Body of pancreas (tissue), 4 donors: Measurements from ENCODE around the gene ADPRS.

Experiments
- CTCF ChIP-seq, 7 experiments: fragments of 450-650 bp in 4 of 7; fragments of 200-600 bp in 3 of 7; sonication (generic) in 3 of 7; IDR thresholded peaks; one replicate each; pipeline ENCODE4 v1.5.1; 2016 to 2019; ENCODE audit warnings: antibody characterized with exemption in 7 of 7
- POLR2A ChIP-seq, 3 donors: fragments of 450-650 bp; IDR thresholded peaks; one replicate each; pipeline ENCODE4 v1.6.1; 2016; ENCODE audit warnings: antibody characterized with exemption in 3 of 3, mild to moderate bottlenecking in 2 of 3

DNA sequence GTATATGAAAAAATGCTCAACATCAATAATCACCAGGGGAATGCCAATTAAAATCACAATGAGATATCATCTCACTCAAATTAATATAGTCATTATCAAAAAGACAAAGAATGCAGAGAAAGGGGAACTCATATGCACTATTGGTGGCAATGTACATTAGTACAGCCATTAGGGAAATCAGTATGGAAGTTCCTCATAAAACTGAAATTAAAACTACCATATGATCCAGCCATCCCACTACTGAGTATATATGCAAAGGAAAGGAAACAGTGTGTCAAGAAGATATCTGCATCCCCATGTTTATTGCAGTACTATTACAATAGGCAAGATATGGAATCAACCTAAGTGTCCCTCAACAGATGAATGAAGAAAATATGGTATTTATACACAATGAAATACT, 36.9 kb upstream of the ADPRS start:
- no peak for TF ChIP-seq POLR2A (IDR thresholded peaks at IDR 0.05)
- TF ChIP-seq CTCF (IDR thresholded peaks at IDR 0.05): no peak
